H7 (cell line): ENCODE results near the gene MTPN. TPM values are rescaled to one million over a fixed set of nuclear protein-coding genes. Genes with fewer than 3 reads are reported as not detected.

Experiments
- DNase-seq: peaks from one replicate; pipeline ENCODE4 v3.0.0; 2012
- H3K27me3 ChIP-seq: 2 replicates; pipeline ENCODE4 v1.6.0; 2011; ENCODE audit warnings: mild to moderate bottlenecking, low read length; ENCODE audit not compliant: control insufficient read depth, insufficient read depth
- H3K36me3 ChIP-seq: replicated peaks from 2 replicates; pipeline ENCODE4 v1.5.1; 2011; ENCODE audit warnings: low read length; ENCODE audit not compliant: control insufficient read depth, insufficient read depth
- H3K4me3 ChIP-seq: 2 replicates; pipeline ENCODE4 v1.5.1; 2011; ENCODE audit warnings: low read depth, mild to moderate bottlenecking, control low read depth, low read length, moderate library complexity; ENCODE audit not compliant: insufficient read depth
- total RNA-seq: library from RNA; depleted of rRNA; stranded (reverse); fragments of >200 nt; shearing (Covaris generic); gene quantifications from 2 replicates; pipeline ENCODE4 v1.2.3, GENCODE V29; 2014

The MTPN gene
- total RNA-seq, 1 experiment from 2014 or later = 70.0 TPM

- Histone ChIP-seq H3K27me3 (no peaks in the 10 kb centered on the region), H3K4me3 (no peak overlapping the region), H3K36me3 (no peaks in the 10 kb centered on the region; the same call in 1 of the 2 replicates)
- no peak for DNase-seq
These were observed 45.0 kb downstream of the MTPN start for GRCh38 chr7:135932131-135932530.

- Histone ChIP-seq H3K36me3 (no peaks in the 10 kb centered on the region; the same call in 1 of the 2 replicates), H3K27me3 (no peaks in the 10 kb centered on the region), H3K4me3 (no peak overlapping the region)
- DNase-seq = no peak
These were observed 46.3 kb downstream of the MTPN start for GRCh38 chr7:135930565-135931461.

- H3K36me3 ChIP-seq = no peaks in the 10 kb centered on the region; the same call in 1 of the 2 replicates
- no peaks in the 10 kb centered on the region for H3K27me3 ChIP-seq
- H3K4me3 ChIP-seq = no peak overlapping the region
- no peak for DNase-seq
These were observed 47.4 kb downstream of the MTPN start for GRCh38 chr7:135929722-135930141.

- no peaks in the 10 kb centered on the region; the same call in 1 of the 2 replicates for H3K36me3 ChIP-seq
- no peak overlapping the region for H3K4me3 ChIP-seq
- no peak for DNase-seq
- H3K27me3 ChIP-seq = no peaks in the 10 kb centered on the region
These were observed 47.9 kb downstream of the MTPN start for GRCh38 chr7:135929249-135929648.

GRCh38 chr7:135928136-135928535, 49.0 kb downstream of the MTPN start:
- no peak for DNase-seq
- Histone ChIP-seq H3K27me3 (no peaks in the 10 kb centered on the region), H3K4me3 (no peak overlapping the region), H3K36me3 (no peaks in the 10 kb centered on the region; the same call in 1 of the 2 replicates)

GRCh38 chr7:135925210-135925609, 51.9 kb downstream of the MTPN start:
- DNase-seq = no peak
- Histone ChIP-seq H3K36me3 (no peaks in the 10 kb centered on the region; the same call in 1 of the 2 replicates), H3K27me3 (no peaks in the 10 kb centered on the region), H3K4me3 (no peak overlapping the region)

GRCh38 chr7:135924302-135924701, 52.9 kb downstream of the MTPN start:
- Histone ChIP-seq H3K27me3 (no peaks in the 10 kb centered on the region), H3K4me3 (no peak overlapping the region), H3K36me3 (no peaks in the 10 kb centered on the region; the same call in 1 of the 2 replicates)
- no peak for DNase-seq

GRCh38 chr7:135922263-135922662, 54.9 kb downstream of the MTPN start:
- Histone ChIP-seq H3K4me3 (no peak overlapping the region), H3K36me3 (no peaks in the 10 kb centered on the region), H3K27me3 (no peaks in the 10 kb centered on the region)
- DNase-seq = no peak

- H3K36me3 ChIP-seq = no peaks in the 10 kb centered on the region
- H3K27me3 ChIP-seq = no peaks in the 10 kb centered on the region
- no peak for DNase-seq
- no peak overlapping the region for H3K4me3 ChIP-seq
These were observed 56.7 kb downstream of the MTPN start for GRCh38 chr7:135920478-135920877.

GRCh38 chr7:135919071-135919841, 57.9 kb downstream of the MTPN start:
- Histone ChIP-seq H3K36me3 (no peaks in the 10 kb centered on the region), H3K4me3 (no peak overlapping the region), H3K27me3 (no peaks in the 10 kb centered on the region)
- DNase-seq = no peak

- Histone ChIP-seq H3K36me3 (no peaks in the 10 kb centered on the region), H3K27me3 (no peaks in the 10 kb centered on the region), H3K4me3 (no peak overlapping the region)
- no peak for DNase-seq
These were observed 59.0 kb downstream of the MTPN start for GRCh38 chr7:135918134-135918533.

- DNase-seq = no peak
- no peaks in the 10 kb centered on the region for H3K36me3 ChIP-seq
- H3K4me3 ChIP-seq = no peak overlapping the region
- H3K27me3 ChIP-seq = no peaks in the 10 kb centered on the region
These were observed 59.4 kb downstream of the MTPN start for GRCh38 chr7:135917721-135918120.

- no peak for DNase-seq
- H3K4me3 ChIP-seq = no peak overlapping the region
- H3K36me3 ChIP-seq = no peaks in the 10 kb centered on the region
- H3K27me3 ChIP-seq = no peaks in the 10 kb centered on the region
These were observed 62.8 kb downstream of the MTPN start for GRCh38 chr7:135914346-135914745.

- no peaks in the 10 kb centered on the region for H3K27me3 ChIP-seq
- no peaks in the 10 kb centered on the region for H3K36me3 ChIP-seq
- no peak for DNase-seq
- H3K4me3 ChIP-seq = no peak overlapping the region
These were observed 63.8 kb downstream of the MTPN start for GRCh38 chr7:135913404-135913803.

- H3K27me3 ChIP-seq = no peaks in the 10 kb centered on the region
- DNase-seq = no peak
- no peak overlapping the region for H3K4me3 ChIP-seq
- H3K36me3 ChIP-seq = no peaks in the 10 kb centered on the region
These were observed 66.1 kb downstream of the MTPN start for GRCh38 chr7:135911099-135911498.
